Measurements from ENCODE around the gene HRH3.
A peak's percentile ranks its signal among the peaks of the same experiment; 100 is the strongest.

HRH3 gene

GRCh38 chr20:62197311-62197710 lies 22.8 kb downstream of the HRH3 start:
- DNase-seq, result no peak

- no peak for DNase-seq
Measured at GRCh38 chr20:62196286-62196685, 23.8 kb downstream of the HRH3 start.

GRCh38 chr20:62195736-62196135 lies 24.3 kb downstream of the HRH3 start:
- no peak for DNase-seq

GRCh38 chr20:62195075-62195405 lies 25.0 kb downstream of the HRH3 start:
- DNase-seq, result no peak

- DNase-seq, result no peak
Measured at GRCh38 chr20:62193079-62194025, 26.7 kb downstream of the HRH3 start.

GRCh38 chr20:62192635-62193034 lies 27.4 kb downstream of the HRH3 start:
- no peak for DNase-seq

GRCh38 chr20:62191781-62192559 lies 28.1 kb downstream of the HRH3 start:
- DNase-seq, result no peak

- no peak for DNase-seq
Measured at GRCh38 chr20:62190639-62191411, 29.3 kb downstream of the HRH3 start.

GRCh38 chr20:62186887-62187866 lies 32.9 kb downstream of the HRH3 start:
- DNase-seq, result no peak

- no peak for DNase-seq
Measured at GRCh38 chr20:62186096-62186426, 34.0 kb downstream of the HRH3 start.

GRCh38 chr20:62183426-62184142 lies 36.5 kb downstream of the HRH3 start:
- no peak for DNase-seq

GRCh38 chr20:62182469-62183425 lies 37.3 kb downstream of the HRH3 start, which contains the start of gene MTG2:
Gene MTG2 (plus strand): TSS chr20:62183028. CDS start chr20:62193421, 10,393 bp downstream.
- peak; percentile 91 for DNase-seq

GRCh38 chr20:62181808-62182207 lies 38.3 kb downstream of the HRH3 start:
- no peak for DNase-seq

- no peak for DNase-seq
Measured at GRCh38 chr20:62179162-62179504, 40.9 kb downstream of the HRH3 start.

GRCh38 chr20:62178316-62179161 lies 41.5 kb downstream of the HRH3 start:
- DNase-seq, result no peak

GRCh38 chr20:62177307-62177706 lies 42.8 kb downstream of the HRH3 start:
- DNase-seq, result no peak

GRCh38 chr20:62176866-62177265 lies 43.2 kb downstream of the HRH3 start:
- no peak for DNase-seq

GRCh38 chr20:62175711-62176110 lies 44.4 kb downstream of the HRH3 start:
- no peak for DNase-seq
